ENCODE data around the gene USH1C. TPM values are rescaled to one million over a fixed set of nuclear protein-coding genes. Genes with fewer than 3 reads are reported as not detected.
A peak's percentile ranks its signal among the peaks of the same experiment; 100 is the strongest.

USH1C gene
- total RNA-seq, 2 experiments from 2014 or later: not detected

DNA sequence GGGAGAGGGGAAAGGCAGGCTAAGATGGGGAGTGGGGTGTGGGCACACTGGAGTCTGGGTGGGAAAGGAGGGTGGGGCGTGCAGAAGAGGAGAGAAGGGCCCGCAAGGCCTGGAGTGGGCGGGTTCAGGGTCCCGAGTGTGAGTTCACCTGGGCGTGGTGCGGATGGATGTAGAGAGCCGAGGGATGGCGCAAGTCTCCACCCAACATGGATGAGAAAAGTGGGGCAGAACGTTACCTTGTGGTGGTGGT lies 67.2 kb downstream of the USH1C start:
- no peak overlapping the region for H3K4me3 Mint-ChIP-seq
- H3K4me1 Mint-ChIP-seq: no peaks in the 10 kb centered on the region
- ATAC-seq (no peak), DNase-seq (no peak)
- H3K9me3 Mint-ChIP-seq (ENCODE audit: low read depth): no peaks in the 10 kb centered on the region
- POLR2A ChIA-PET: no interaction called here
- intact Hi-C loops (cut with DNase I, micrococcal nuclease): no loop called here
- CTCF ChIA-PET: no interaction called here
- no peaks in the 10 kb centered on the region for H3K36me3 Mint-ChIP-seq (ENCODE audit: low read depth)
- H3K27me3 Mint-ChIP-seq: peaks cover 67% of the 10 kb centered on the region
- H3K27ac Mint-ChIP-seq: no peak overlapping the region

- Mint-ChIP-seq H3K4me1 (no peaks in the 10 kb centered on the region), H3K27me3 (peaks cover 67% of the 10 kb centered on the region), H3K9me3 (ENCODE audit: low read depth) (no peaks in the 10 kb centered on the region), H3K4me3 (peak within 1 kb of the TSS; percentile 31), H3K27ac (no peak within 1 kb of the TSS), H3K36me3 (ENCODE audit: low read depth) (no peaks in the 10 kb centered on the region)
- no peak for ATAC-seq
- ChIA-PET POLR2A (no interaction called here), CTCF (interaction anchor here (0.6 kb wide), 2 partner anchors 87 to 797 kb away, joined by 3 to 5 read pairs; no protein-coding TSS in a partner anchor)
- DNase-seq: peak; percentile 17
- intact Hi-C loops (cut with DNase I, micrococcal nuclease): no loop called here
These were observed 67.7 kb downstream of the USH1C start, which contains the start of gene ABCC8 for GRCh38 chr11:17476317-17477083. TSS of gene ABCC8 (minus strand) at chr11:17476845. CDS start at chr11:17476776, 69 bp downstream.

GRCh38 chr11:17475666-17476316 lies 68.4 kb downstream of the USH1C start:
- CTCF ChIA-PET: interaction anchor here (0.6 kb wide), 2 partner anchors 86 to 797 kb away, joined by 3 to 5 read pairs; no protein-coding TSS in a partner anchor
- no peaks in the 10 kb centered on the region for H3K4me1 Mint-ChIP-seq
- intact Hi-C loops (cut with DNase I, micrococcal nuclease): no loop called here
- H3K9me3 Mint-ChIP-seq (ENCODE audit: low read depth): no peaks in the 10 kb centered on the region
- DNase-seq (peak; percentile 11), ATAC-seq (no peak)
- peak overlapping the region; percentile 31 for H3K4me3 Mint-ChIP-seq
- H3K27me3 Mint-ChIP-seq: peaks cover 66% of the 10 kb centered on the region
- POLR2A ChIA-PET: no interaction called here
- H3K27ac Mint-ChIP-seq: no peak overlapping the region
- no peaks in the 10 kb centered on the region for H3K36me3 Mint-ChIP-seq (ENCODE audit: low read depth)

DNA sequence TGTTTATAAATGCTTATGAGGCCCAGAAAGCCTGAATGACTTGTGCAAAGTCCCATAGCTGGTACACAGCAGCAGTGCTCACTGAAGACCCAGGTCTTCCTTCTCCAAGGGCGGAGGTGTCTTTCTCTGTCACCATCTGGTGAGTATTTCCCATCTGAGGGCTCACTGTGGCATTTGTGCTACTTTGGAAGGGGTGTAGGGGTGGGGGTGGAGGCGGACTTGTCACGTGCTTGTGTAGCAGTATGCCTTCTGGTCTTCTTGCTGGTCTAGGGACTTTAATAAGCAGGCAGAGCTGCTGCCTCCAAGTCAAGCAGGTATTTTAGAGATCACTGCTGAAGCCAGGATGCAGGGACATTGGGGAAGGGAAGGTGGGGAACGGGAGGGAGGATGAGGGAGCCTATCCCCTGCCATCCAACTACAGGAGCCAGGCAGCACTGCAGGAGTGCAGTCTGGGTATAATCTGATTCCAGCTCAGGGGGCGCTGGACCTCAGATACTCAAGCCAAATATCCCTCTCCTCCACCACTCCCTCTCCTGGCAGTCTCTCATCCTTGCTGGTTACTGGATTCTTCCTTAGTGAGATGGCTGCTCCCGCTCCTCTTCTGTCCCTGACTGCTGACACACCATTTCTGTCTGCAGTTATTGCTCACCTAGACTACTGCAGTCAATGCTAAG lies 71.0 kb downstream of the USH1C start:
- peaks cover 48% of the 10 kb centered on the region for H3K27me3 Mint-ChIP-seq
- CTCF ChIA-PET: no interaction called here

DNA sequence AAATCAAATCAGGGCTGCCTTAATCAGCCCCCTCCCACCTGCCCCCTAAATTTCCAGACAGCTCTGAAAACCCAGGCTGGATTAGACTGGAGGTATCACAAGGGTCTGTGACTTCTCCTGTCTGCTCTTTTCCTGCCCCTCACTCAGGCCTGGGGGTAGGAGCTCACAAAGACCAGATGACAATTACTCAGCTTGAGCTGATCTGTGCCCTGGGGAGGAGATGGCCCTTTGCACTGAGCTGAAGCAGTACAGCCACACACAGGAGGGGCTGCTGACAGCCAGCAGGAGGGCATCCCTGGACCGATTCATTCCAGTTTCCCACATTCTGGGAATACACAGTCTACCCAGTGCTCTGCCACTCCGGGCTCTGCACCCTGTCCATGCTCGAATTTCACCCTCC lies 71.7 kb downstream of the USH1C start:
- intact Hi-C loops (cut with DNase I, micrococcal nuclease): no loop called here
- CTCF ChIA-PET: no interaction called here
- no peaks in the 10 kb centered on the region for H3K36me3 Mint-ChIP-seq (ENCODE audit: low read depth)
- H3K9me3 Mint-ChIP-seq (ENCODE audit: low read depth): no peaks in the 10 kb centered on the region
- H3K27ac Mint-ChIP-seq: no peak overlapping the region
- H3K4me1 Mint-ChIP-seq: no peaks in the 10 kb centered on the region
- H3K27me3 Mint-ChIP-seq: peaks cover 43% of the 10 kb centered on the region
- DNase-seq (no peak), ATAC-seq (no peak)
- H3K4me3 Mint-ChIP-seq: no peak overlapping the region
- POLR2A ChIA-PET: no interaction called here

More for the DNA sequence above, 71.0 kb downstream of the USH1C start:
- intact Hi-C loops (cut with DNase I, micrococcal nuclease): no loop called here
- Mint-ChIP-seq H3K4me3 (no peak overlapping the region), H3K9me3 (ENCODE audit: low read depth) (no peaks in the 10 kb centered on the region), H3K36me3 (ENCODE audit: low read depth) (no peaks in the 10 kb centered on the region), H3K27ac (no peak overlapping the region), H3K4me1 (no peaks in the 10 kb centered on the region)
- POLR2A ChIA-PET: no interaction called here
- ATAC-seq (no peak), DNase-seq (no peak)

- intact Hi-C loops (cut with DNase I, micrococcal nuclease): no loop called here
These were observed 72.7 kb downstream of the USH1C start for GRCh38 chr11:17471501-17471900.

DNA sequence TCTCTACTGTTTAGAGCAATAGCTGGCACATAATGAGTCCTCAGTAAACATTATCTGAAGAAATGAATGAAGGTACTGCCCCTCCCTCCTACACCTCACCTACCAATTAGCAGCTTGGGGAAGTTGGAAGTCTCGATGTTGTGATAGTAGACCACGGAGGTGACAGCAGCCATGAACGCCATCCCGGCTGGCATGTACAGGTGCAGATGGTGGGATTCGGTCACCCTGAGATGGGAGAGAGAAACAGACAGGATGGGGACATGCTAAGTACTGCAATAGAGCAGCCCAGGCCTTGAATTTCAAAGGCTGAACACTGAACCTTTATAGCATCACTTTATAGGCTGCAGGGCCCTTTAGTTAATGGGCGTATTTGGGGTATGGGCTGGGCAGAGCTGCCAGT lies 74.2 kb downstream of the USH1C start:
- ATAC-seq: no peak
- Mint-ChIP-seq H3K36me3 (ENCODE audit: low read depth) (no peaks in the 10 kb centered on the region), H3K27ac (no peak overlapping the region), H3K27me3 (peaks cover 23% of the 10 kb centered on the region), H3K4me1 (no peaks in the 10 kb centered on the region), H3K9me3 (ENCODE audit: low read depth) (no peaks in the 10 kb centered on the region), H3K4me3 (no peak overlapping the region)
- ChIA-PET POLR2A (no interaction called here), CTCF (no interaction called here)
- DNase-seq: no peak
- intact Hi-C loops (cut with DNase I, micrococcal nuclease): no loop called here

More at GRCh38 chr11:17471501-17471900, 72.7 kb downstream of the USH1C start:
- no peak for ATAC-seq
- H3K4me1 Mint-ChIP-seq: no peaks in the 10 kb centered on the region
- DNase-seq: no peak
- no peaks in the 10 kb centered on the region for H3K9me3 Mint-ChIP-seq (ENCODE audit: low read depth)
- no peak overlapping the region for H3K4me3 Mint-ChIP-seq
- ChIA-PET CTCF (no interaction called here), POLR2A (no interaction called here)
- no peak overlapping the region for H3K27ac Mint-ChIP-seq
- no peaks in the 10 kb centered on the region for H3K36me3 Mint-ChIP-seq (ENCODE audit: low read depth)
- H3K27me3 Mint-ChIP-seq: peaks cover 38% of the 10 kb centered on the region

DNA sequence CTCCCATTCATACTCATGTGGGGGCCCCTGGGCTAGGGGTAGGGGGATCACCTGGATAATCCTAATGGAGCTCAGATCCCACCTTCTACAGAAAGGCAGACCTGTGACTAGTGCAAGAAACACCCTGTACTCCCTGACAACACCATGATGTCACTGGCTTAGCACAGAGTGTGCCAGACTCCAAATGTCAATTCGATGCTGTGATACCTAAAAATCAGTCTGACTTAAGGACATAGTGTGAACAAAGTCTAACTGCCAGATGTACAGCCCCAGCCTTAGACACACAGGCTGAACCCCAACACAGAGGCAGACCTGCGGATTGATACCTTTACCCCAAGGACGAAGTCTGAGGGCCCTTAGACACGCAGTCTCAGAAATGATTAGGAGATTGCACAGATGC lies 76.1 kb downstream of the USH1C start:
- Mint-ChIP-seq H3K36me3 (ENCODE audit: low read depth) (no peaks in the 10 kb centered on the region), H3K27me3 (peaks cover 7% of the 10 kb centered on the region), H3K4me1 (no peaks in the 10 kb centered on the region), H3K27ac (no peak overlapping the region), H3K9me3 (ENCODE audit: low read depth) (no peaks in the 10 kb centered on the region), H3K4me3 (no peak overlapping the region)
- intact Hi-C loops (cut with DNase I, micrococcal nuclease): no loop called here
- DNase-seq: no peak
- ChIA-PET CTCF (interaction anchor here (0.5 kb wide), 1 partner anchor 51 kb away, joined by 3 read pairs; no protein-coding TSS in a partner anchor), POLR2A (no interaction called here)
- ATAC-seq: no peak

DNA sequence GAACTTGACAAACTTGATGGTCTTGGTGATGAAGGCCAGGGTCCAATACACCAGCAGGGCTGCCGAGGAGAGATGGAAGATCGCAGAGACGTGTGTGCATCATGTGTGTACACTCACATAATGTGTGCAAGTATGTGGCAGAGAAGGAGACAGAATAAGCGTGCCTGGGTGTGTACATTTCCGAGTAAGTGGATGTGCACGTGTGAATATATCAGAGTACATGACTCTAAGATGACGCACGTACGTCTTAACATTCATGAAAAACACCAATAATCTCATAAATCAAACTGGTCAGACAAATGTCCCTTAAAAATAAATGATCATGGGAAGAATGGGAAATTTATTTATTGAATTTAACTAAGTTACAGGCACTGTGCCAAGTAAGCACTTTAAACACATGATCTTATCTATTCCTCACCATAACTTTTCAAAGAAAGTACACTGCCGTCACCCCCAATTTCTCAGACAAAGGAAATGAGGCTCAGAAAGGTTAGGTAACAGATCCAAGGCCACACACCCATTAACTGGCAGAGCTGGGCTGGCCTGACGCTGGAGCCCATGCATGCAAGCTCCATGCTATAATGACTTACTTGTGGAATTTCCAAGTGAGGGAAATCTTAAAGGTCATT lies 80.6 kb downstream of the USH1C start:
- ATAC-seq (no peak), DNase-seq (no peak)
- H3K4me3 Mint-ChIP-seq: no peak overlapping the region
- H3K27me3 Mint-ChIP-seq: peaks cover 6% of the 10 kb centered on the region
- POLR2A ChIA-PET: no interaction called here
- intact Hi-C loops (cut with DNase I, micrococcal nuclease): no loop called here
- no peaks in the 10 kb centered on the region for H3K4me1 Mint-ChIP-seq
- H3K36me3 Mint-ChIP-seq (ENCODE audit: low read depth): no peaks in the 10 kb centered on the region
- CTCF ChIA-PET: interaction anchor here (0.7 to 1.3 kb wide), 2 partner anchors 16 to 100 kb away, joined by 3 to 5 read pairs; no protein-coding TSS in a partner anchor
- H3K9me3 Mint-ChIP-seq (ENCODE audit: low read depth): no peaks in the 10 kb centered on the region
- no peak overlapping the region for H3K27ac Mint-ChIP-seq

DNA sequence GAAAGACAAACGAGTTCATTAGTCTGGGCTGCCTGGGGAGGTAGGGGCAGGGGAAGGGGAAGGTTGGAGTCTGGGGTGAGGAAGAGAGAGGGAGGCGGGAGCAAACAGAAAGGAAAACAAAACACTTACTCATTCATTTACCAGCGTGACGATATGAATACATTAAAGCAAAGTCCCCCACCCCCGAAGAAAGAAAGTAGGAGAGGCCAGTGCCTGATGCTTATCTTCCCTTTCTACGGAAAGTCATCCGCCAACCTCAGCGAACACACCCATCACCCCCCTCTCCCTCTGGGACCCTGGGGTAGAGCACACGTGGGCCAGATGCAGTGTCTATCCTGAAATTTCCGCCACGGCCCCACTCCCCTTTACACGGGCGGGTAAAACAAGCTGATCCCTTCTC lies 81.3 kb downstream of the USH1C start:
- no peak overlapping the region for H3K4me3 Mint-ChIP-seq
- H3K4me1 Mint-ChIP-seq: no peaks in the 10 kb centered on the region
- H3K27ac Mint-ChIP-seq: no peak overlapping the region
- ChIA-PET POLR2A (no interaction called here), CTCF (no interaction called here)
- intact Hi-C loops (cut with DNase I, micrococcal nuclease): no loop called here
- H3K36me3 Mint-ChIP-seq (ENCODE audit: low read depth): no peaks in the 10 kb centered on the region
- no peaks in the 10 kb centered on the region for H3K9me3 Mint-ChIP-seq (ENCODE audit: low read depth)
- DNase-seq: no peak
- no peak for ATAC-seq
- peaks cover 6% of the 10 kb centered on the region for H3K27me3 Mint-ChIP-seq

GRCh38 chr11:17460406-17460805 lies 83.8 kb downstream of the USH1C start:
- Mint-ChIP-seq H3K4me1 (no peaks in the 10 kb centered on the region), H3K27me3 (peaks cover 6% of the 10 kb centered on the region), H3K4me3 (no peak overlapping the region), H3K9me3 (ENCODE audit: low read depth) (no peaks in the 10 kb centered on the region), H3K27ac (no peak overlapping the region), H3K36me3 (ENCODE audit: low read depth) (no peaks in the 10 kb centered on the region)
- DNase-seq (no peak), ATAC-seq (no peak)
- POLR2A ChIA-PET: no interaction called here
- intact Hi-C loops (cut with DNase I, micrococcal nuclease): no loop called here
- CTCF ChIA-PET: interaction anchor here (1.0 kb wide), 1 partner anchor 106 kb away, joined by 4 read pairs; no protein-coding TSS in a partner anchor

Data from activated CD4-positive, alpha-beta T cell treated with anti-CD3 and anti-CD28 coated beads for 36 hours (primary cell).